ENCODE measurements around the gene METTL26.

GRCh38 chr16:660132-660458 lies 24.0 kb upstream of the METTL26 start:
- no peak for TF ChIP-seq EZH2 (IDR thresholded peaks at IDR 0.05; ENCODE audit: borderline replicate concordance, low read length)
- TF ChIP-seq CTCF (conservative IDR thresholded peaks at IDR 0.05 in 1 of 2, IDR thresholded peaks at IDR 0.05 in 1 of 2; ENCODE audit: extremely low read depth in 1 of 2, insufficient read depth in 1 of 2, low read depth in 1 of 2, low read length in 2 of 2): no peak
